GM18502 (cell line): ENCODE measurements around the gene MYO3B.
A peak's percentile ranks its signal among the peaks of the same experiment; 100 is the strongest.

Source experiments
- ATAC-seq: cut with Tn5 transposase; IDR thresholded peaks from one replicate; pipeline ENCODE4 v1.9.1; 2021; ENCODE audit warnings: mild to moderate bottlenecking; ENCODE audit not compliant: unreplicated experiment, poor library complexity

The MYO3B gene

DNA sequence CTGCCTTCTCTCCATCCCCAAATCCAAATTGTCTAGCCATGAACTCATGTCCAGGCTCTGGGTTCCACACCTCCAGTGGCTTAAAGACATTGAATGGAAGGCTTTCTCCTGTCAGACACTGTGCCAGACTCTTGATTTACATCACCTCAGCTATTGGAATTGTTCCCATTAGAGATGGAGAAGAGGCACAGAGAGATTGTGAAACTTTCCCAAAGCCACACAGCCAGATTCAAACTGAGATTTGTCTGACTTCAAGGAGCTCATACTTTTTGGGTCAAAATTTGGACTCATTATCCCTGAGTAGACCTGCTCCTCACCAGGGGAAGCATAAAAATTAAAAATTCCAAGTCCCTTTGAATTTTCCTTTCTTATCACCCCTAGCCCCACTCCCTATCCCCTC, 18.9 kb upstream of the MYO3B start:
- ATAC-seq: no peak

GRCh38 chr2:170161516-170162270, 16.3 kb upstream of the MYO3B start:
- no peak for ATAC-seq

- ATAC-seq: no peak
Observed at GRCh38 chr2:170162271-170162632, 15.7 kb upstream of the MYO3B start.

DNA sequence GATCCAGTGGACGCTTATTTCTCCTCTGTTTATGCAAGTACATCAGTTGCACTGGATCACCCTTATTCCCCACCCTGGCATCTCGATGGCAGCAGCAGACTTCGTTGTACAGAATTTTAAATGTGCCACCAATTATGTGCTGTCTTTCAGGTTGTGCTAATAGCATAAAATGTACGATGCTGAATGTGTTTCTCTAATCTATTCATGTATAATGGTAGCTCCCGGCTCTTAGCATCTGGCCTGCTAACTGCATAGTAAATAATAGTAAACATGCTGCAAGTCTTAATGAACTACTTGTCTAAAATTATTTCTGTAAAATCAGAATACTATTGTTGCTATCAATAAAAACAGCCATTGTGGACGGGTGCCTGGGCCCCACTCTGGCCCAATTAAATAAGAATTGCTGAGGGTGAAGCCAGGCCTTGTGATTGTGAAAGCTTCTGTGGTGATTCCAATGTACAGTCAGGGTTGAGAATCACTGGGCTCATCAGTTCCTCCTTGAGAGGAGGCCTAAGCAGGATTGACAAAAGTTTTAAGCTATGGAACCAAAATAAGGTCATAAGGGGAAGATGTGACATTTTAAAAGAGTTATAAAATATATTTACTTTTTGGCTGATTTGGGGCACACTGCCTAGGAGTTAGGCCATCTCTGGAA, 14.4 kb upstream of the MYO3B start:
- no peak for ATAC-seq

GRCh38 chr2:170165129-170165528, 12.8 kb upstream of the MYO3B start:
- ATAC-seq: no peak

DNA sequence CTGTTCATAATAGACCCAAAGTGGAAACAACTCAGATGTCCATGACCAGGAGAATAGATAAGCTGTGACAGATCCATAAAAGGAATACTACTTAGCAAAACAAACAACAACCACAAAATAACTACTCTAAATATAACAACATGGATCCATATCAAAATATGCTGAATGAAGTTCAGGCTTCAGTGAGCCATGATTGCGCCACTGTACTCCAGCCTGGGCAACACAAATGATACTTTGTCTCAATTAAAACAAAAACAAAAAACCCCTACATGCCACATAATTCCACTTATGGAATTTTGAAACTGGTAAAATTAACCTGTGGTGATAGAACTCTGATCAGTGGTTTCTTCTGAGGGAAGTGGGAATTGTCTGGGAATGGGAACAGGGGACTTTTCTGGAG, 11.2 kb upstream of the MYO3B start:
- ATAC-seq: no peak

DNA sequence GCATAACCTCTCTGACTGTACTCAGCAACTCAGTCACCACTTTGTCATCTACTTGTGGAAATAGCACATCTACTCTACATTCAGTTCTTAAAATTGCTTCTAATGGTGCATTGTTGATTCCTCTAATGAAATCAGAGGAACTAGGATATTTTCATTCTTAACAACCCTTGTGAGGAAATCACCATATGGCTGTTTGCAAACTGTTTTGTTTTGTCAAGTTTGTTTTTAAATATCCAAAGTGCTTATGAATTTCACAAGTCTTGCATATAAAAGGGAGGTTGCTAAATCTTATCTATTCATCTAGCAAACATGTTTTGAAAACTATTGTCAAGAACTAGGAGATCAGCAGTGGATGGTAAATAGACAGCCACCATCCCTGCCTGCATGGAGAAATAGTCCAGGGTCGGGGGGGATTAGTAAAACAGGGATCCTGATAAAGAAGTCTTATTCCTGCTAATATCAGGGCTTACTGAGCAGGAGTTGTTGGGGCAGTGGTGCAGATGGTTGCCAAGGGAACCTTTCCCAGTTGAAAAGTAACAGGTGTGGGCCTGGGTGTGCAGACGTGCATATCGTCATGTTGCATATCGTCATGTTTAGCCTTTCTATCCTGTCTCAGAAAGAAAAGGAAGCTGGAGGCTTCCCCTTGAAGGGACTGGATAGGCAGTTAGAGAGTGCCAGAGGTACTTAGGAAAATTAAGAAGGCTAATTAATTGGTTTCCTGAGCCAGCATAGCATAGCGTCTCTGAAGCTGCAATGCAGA, 7.5 kb upstream of the MYO3B start:
- no peak for ATAC-seq

DNA sequence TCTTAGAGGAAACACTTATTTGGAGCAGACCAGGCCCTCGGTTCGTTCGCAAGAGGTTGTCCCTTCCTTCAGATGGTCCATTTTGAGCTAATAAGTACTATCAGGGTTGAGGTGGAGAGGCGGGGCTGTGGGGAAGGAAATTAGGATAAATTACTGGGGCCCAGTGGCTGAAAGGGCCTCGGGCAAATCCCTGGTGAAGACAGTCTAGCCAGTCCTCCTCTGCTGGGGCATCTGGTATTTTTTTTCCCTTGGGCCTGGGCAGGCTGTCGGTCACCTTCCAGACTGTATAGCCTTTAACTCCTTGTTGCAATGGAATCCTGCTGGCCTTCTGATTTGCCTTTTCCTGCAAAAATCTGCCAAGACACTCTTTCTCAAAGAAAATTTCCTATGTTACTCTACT, 1.7 kb upstream of the MYO3B start:
- no peak for ATAC-seq

DNA sequence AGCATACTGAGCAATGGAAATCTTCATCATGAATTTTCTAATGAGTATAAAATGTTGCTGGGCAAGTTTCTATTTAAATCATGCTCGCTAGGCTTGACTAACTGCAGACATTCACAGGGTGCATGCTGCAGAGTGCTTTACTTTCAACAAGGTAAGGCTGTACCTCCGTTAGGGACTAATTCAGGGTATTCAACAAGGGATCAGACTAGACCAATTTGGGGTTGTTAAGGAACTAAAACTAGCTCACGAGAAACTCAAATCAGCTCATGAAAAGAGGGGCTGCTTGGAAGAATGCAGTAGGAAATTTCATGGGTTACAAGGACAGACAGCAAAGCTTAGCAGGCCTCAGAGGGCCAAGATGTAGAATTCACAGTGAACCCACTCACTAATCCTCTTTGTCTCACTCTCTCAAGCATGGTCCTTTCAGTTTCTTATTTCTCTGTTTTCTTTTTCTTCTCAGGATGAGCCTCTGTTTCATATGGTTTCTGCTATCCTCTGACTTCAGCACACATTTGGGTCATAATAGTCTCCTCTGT, 2.2 kb downstream of the MYO3B start:
- ATAC-seq: peak; percentile 79

- no peak for ATAC-seq
Observed at GRCh38 chr2:170181602-170182001, 3.7 kb downstream of the MYO3B start.

DNA sequence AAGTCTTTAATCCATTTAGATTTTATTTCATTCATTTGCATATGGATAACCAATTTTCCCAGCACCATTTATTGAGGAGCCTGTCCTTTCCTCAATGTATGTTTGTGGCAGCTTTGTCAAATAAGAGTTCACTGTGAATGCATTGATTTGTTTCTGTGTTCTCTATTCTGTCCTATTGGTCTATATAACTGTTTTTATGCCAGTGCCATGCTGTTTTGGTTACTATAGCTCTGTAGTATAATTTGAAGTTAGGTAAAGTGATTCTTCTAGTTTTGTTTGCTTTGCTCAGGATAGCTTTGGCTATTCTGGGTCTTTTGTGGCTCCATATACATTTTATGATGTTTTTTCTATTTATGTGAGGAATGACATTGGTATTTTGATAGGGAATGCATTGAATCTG, 7.4 kb downstream of the MYO3B start:
- no peak for ATAC-seq

- no peak for ATAC-seq
Observed at GRCh38 chr2:170189757-170190156, 11.8 kb downstream of the MYO3B start.

GRCh38 chr2:170190172-170190571, 12.2 kb downstream of the MYO3B start:
- ATAC-seq: no peak

- no peak for ATAC-seq
Observed at GRCh38 chr2:170191166-170191866, 13.4 kb downstream of the MYO3B start.

DNA sequence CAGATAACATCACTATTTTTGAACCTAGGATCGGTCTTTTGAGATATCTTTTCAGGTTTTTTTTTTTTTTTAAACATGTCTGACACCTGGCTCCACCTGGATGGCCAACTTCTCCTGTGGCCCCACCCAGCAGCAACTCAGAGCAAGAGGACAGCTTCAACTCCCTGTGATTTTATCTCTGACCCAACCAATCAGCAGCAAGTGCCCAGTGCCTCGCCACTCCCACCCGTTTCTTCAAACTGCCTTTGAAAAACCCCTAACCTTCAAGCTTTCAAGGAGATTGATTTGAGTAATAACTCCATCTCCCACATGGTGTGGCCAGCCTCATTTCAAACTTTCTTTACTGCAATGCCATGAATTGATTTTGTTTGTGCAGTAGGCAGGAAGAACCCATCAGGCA, 19.0 kb downstream of the MYO3B start:
- ATAC-seq: no peak

DNA sequence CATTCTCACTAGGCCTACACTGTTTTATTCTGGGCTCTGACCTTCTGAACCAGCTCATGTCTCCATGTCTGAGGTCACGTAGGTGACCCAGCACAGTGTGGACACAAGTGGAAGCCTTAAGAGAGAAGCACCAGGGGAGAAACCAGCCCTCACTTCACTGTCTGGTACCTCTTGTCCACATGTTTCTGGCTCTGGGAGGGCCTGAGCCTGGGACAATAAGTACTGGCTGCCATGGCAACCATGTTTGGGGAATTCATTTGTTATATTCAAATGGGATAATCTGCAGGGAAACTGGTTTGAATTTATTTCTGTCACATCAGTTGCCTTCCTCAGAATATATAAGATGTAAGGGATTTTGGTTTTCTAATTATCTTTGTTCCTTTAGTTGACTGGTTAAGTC, 23.3 kb downstream of the MYO3B start:
- no peak for ATAC-seq

GRCh38 chr2:170201734-170202393, 23.9 kb downstream of the MYO3B start:
- no peak for ATAC-seq

DNA sequence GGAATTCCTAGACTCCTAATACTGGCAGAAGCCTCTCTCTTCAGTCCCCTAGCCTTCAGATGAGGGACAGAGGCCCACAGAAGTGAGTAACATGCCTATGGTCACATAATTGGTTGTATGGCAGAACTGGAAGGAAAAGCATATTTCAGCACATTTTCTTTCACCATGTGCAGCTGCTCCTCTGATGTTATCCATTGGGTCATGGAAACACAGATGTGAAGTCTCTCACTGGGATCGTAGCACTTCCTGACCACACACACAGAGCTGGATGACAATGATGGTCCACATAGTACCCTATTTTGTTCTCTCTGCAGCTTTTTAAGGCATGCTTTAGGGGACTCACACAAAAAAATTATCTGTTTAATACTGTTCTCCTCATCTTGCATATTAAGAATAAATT, 24.5 kb downstream of the MYO3B start:
- ATAC-seq: no peak

DNA sequence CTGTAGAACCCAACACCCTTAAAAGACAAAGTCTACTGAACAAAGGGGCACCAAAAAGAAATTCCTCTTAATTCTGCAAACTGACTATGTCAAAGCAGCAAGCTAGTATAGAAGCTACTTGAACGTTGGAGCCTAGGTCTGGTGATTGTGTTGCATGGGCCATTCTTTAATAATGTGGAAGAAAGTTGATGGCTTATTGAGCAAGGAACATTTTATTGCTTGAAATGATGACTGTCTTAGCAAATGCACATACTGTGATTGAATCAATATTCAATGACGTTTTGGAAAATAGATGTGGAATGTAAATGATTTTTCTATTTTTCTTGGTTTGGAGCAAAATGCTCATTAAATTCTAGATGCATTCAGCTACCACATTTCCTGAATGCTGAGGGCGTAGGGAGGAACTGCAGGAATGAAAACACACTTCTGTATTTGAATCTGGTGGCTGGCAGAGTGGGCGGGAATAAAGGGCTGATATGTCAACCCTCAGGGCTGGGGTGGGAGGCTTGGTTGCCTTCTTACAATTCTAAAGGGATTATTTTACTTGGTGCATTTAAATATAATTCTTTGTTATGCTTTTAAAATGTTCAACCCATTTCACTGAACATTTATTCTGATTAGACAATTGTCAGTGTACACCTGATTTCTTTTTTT, 26.5 kb downstream of the MYO3B start:
- ATAC-seq: no peak

DNA sequence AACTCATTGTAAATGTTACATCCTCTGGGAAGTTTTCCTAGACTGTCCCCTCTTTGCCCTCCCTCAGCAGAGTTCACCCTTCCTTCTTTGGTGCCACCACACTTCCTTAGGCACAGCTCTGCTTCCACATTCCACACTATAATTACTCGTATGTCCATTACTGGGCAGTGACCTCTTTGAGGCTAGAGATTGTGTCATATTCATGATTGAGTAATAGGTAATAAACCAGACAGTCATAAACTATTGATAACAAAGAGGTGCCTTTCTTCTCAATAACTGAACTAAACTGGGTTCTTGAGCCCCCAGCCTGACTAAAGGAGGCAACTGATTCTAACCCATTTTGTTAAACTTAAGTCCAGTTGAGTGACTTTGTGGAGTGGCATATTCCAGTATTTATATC, 28.3 kb downstream of the MYO3B start:
- ATAC-seq: no peak
